ENCODE results near the gene UBAC2. TPM values are rescaled to one million over a fixed set of nuclear protein-coding genes. Genes with fewer than 3 reads are reported as not detected.

UBAC2 gene
- total and polyA plus RNA-seq, 4 donors = 32.9 to 42.3 (median 35.3) TPM

DNA sequence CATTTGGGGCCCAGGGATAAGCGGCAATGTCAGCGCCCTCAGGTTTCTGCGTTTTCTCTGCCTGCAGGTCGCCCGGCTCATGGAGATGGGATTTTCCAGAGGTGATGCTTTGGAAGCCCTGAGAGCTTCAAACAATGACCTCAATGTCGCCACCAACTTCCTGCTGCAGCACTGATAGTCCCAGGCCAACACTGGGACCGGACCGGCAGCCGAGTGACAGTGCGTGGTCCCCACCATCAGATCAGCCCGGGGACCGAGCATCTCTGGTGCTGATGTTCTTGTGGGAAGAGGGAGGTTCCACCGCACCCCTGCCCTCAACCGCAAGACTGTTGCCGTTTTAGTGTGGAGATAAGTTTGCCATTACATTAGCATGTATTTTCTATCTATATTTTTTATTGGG is 184.5 kb downstream of the UBAC2 start:
- no peak overlapping the region for H3K4me3 ChIP-seq (ENCODE audit: low read depth in 1 of 3, low read length in 3 of 3)
- H3K27me3 ChIP-seq (ENCODE audit: control insufficient read depth in 4 of 4, insufficient read depth in 4 of 4, low read length in 3 of 4) = no peaks in the 10 kb centered on the region
- no peaks in the 10 kb centered on the region for H3K4me1 ChIP-seq (ENCODE audit: control insufficient read depth in 4 of 4, insufficient read depth in 4 of 4, low read length in 3 of 4)
- WGBS = 91% methylated on average over 15 of the region's 15 CpGs
- TF ChIP-seq GABPA (IDR thresholded peaks at IDR 0.05 in 1 of 2, conservative IDR thresholded peaks at IDR 0.05 in 1 of 2) = no peak
- TF ChIP-seq SP1 (IDR thresholded peaks at IDR 0.05) = no peak
- TF ChIP-seq EGR1 (IDR thresholded peaks at IDR 0.05; ENCODE audit: low read depth in 2 of 2) = no peak
- no peak for TF ChIP-seq RXRA (IDR thresholded peaks at IDR 0.05)
- TF ChIP-seq JUND (IDR thresholded peaks at IDR 0.05) = no peak
- TF ChIP-seq NR2F2 (IDR thresholded peaks at IDR 0.05) = no peak
- no peak for TF ChIP-seq YY1 (IDR thresholded peaks at IDR 0.05)
- TF ChIP-seq, protein P1, sequence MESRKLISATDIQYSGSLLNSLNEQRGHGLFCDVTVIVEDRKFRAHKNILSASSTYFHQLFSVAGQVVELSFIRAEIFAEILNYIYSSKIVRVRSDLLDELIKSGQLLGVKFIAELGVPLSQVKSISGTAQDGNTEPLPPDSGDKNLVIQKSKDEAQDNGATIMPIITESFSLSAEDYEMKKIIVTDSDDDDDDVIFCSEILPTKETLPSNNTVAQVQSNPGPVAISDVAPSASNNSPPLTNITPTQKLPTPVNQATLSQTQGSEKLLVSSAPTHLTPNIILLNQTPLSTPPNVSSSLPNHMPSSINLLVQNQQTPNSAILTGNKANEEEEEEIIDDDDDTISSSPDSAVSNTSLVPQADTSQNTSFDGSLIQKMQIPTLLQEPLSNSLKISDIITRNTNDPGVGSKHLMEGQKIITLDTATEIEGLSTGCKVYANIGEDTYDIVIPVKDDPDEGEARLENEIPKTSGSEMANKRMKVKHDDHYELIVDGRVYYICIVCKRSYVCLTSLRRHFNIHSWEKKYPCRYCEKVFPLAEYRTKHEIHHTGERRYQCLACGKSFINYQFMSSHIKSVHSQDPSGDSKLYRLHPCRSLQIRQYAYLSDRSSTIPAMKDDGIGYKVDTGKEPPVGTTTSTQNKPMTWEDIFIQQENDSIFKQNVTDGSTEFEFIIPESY (IDR thresholded peaks at IDR 0.05) = no peak
- TF ChIP-seq, protein P2, sequence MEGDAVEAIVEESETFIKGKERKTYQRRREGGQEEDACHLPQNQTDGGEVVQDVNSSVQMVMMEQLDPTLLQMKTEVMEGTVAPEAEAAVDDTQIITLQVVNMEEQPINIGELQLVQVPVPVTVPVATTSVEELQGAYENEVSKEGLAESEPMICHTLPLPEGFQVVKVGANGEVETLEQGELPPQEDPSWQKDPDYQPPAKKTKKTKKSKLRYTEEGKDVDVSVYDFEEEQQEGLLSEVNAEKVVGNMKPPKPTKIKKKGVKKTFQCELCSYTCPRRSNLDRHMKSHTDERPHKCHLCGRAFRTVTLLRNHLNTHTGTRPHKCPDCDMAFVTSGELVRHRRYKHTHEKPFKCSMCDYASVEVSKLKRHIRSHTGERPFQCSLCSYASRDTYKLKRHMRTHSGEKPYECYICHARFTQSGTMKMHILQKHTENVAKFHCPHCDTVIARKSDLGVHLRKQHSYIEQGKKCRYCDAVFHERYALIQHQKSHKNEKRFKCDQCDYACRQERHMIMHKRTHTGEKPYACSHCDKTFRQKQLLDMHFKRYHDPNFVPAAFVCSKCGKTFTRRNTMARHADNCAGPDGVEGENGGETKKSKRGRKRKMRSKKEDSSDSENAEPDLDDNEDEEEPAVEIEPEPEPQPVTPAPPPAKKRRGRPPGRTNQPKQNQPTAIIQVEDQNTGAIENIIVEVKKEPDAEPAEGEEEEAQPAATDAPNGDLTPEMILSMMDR (IDR thresholded peaks at IDR 0.05; ENCODE audit: low read depth, low read length, missing input control) = no peak
- TF ChIP-seq, protein P3, sequence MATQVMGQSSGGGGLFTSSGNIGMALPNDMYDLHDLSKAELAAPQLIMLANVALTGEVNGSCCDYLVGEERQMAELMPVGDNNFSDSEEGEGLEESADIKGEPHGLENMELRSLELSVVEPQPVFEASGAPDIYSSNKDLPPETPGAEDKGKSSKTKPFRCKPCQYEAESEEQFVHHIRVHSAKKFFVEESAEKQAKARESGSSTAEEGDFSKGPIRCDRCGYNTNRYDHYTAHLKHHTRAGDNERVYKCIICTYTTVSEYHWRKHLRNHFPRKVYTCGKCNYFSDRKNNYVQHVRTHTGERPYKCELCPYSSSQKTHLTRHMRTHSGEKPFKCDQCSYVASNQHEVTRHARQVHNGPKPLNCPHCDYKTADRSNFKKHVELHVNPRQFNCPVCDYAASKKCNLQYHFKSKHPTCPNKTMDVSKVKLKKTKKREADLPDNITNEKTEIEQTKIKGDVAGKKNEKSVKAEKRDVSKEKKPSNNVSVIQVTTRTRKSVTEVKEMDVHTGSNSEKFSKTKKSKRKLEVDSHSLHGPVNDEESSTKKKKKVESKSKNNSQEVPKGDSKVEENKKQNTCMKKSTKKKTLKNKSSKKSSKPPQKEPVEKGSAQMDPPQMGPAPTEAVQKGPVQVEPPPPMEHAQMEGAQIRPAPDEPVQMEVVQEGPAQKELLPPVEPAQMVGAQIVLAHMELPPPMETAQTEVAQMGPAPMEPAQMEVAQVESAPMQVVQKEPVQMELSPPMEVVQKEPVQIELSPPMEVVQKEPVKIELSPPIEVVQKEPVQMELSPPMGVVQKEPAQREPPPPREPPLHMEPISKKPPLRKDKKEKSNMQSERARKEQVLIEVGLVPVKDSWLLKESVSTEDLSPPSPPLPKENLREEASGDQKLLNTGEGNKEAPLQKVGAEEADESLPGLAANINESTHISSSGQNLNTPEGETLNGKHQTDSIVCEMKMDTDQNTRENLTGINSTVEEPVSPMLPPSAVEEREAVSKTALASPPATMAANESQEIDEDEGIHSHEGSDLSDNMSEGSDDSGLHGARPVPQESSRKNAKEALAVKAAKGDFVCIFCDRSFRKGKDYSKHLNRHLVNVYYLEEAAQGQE (IDR thresholded peaks at IDR 0.05) = no peak
- H3K9me3 ChIP-seq (ENCODE audit: control insufficient read depth in 4 of 4, low read length in 3 of 4) = no peaks in the 10 kb centered on the region
- DNase-seq (ENCODE audit: low spot score) = peak; percentile 27
- no peak overlapping the region for H3K27ac ChIP-seq (ENCODE audit: low read depth in 1 of 2, low read length in 2 of 2)
- H3K9ac ChIP-seq (ENCODE audit: low read depth in 1 of 2, low read length in 2 of 2) = no peak overlapping the region
- H3K36me3 ChIP-seq (ENCODE audit: control insufficient read depth in 4 of 4, insufficient read depth in 3 of 4, low read depth in 1 of 4, low read length in 3 of 4) = peaks cover 0 to 9% (median 3%) of the 10 kb centered on the region in 4 donors

DNA sequence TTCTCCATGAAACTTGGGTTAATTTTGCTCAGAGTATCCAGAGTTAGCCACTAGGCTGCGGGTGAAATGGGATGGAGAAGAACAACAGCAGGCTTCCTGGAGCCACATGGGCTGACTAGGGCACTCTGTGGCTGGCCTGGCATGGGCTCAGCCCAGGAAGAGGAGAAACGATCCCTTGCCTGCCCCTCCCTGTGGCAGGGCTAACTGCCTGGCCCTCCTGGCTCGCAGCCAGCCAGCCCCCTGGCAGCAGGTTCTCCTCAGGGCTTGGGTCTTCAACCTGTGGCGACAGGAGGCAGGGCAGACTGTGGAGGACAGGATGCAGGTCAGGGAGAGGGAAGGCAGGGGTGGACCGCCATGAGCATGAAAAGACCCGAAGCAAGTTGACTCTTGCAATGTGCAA is 185.3 kb downstream of the UBAC2 start:
- 88% methylated on average over 6 of the region's 6 CpGs for WGBS
- Histone ChIP-seq H3K4me1 (ENCODE audit: control insufficient read depth in 4 of 4, insufficient read depth in 4 of 4, low read length in 3 of 4) (no peaks in the 10 kb centered on the region), H3K36me3 (ENCODE audit: control insufficient read depth in 4 of 4, insufficient read depth in 3 of 4, low read depth in 1 of 4, low read length in 3 of 4) (peaks cover 0 to 7% (median 3%) of the 10 kb centered on the region in 4 donors)
- TF ChIP-seq SP1 (IDR thresholded peaks at IDR 0.05) (no peak), EGR1 (IDR thresholded peaks at IDR 0.05; ENCODE audit: low read depth in 2 of 2) (no peak), RAD21 (IDR thresholded peaks at IDR 0.05) (no peak), FOXA2 (IDR thresholded peaks at IDR 0.05) (no peak), NR2F2 (IDR thresholded peaks at IDR 0.05) (no peak), HNF4G (IDR thresholded peaks at IDR 0.05) (no peak), HNF4A (conservative IDR thresholded peaks at IDR 0.05) (no peak), RXRA (IDR thresholded peaks at IDR 0.05) (no peak), JUND (IDR thresholded peaks at IDR 0.05) (no peak), GABPA (IDR thresholded peaks at IDR 0.05 in 1 of 2, conservative IDR thresholded peaks at IDR 0.05 in 1 of 2) (no peak)
- TF ChIP-seq, protein P1 (IDR thresholded peaks at IDR 0.05) = no peak
- TF ChIP-seq, protein P2 (IDR thresholded peaks at IDR 0.05; ENCODE audit: low read depth, low read length, missing input control) = no peak
- TF ChIP-seq, protein P4, sequence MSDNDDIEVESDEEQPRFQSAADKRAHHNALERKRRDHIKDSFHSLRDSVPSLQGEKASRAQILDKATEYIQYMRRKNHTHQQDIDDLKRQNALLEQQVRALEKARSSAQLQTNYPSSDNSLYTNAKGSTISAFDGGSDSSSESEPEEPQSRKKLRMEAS (IDR thresholded peaks at IDR 0.05) = no peak
- TF ChIP-seq, protein P5, sequence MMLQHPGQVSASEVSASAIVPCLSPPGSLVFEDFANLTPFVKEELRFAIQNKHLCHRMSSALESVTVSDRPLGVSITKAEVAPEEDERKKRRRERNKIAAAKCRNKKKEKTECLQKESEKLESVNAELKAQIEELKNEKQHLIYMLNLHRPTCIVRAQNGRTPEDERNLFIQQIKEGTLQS (IDR thresholded peaks at IDR 0.05) = no peak

More for the DNA sequence above, 185.3 kb downstream of the UBAC2 start:
- Histone ChIP-seq H3K4me3 (ENCODE audit: low read depth in 1 of 3, low read length in 3 of 3) (no peak overlapping the region), H3K27ac (ENCODE audit: low read depth in 1 of 2, low read length in 2 of 2) (no peak overlapping the region), H3K9ac (ENCODE audit: low read depth in 1 of 2, low read length in 2 of 2) (no peak overlapping the region), H3K9me3 (ENCODE audit: control insufficient read depth in 4 of 4, low read length in 3 of 4) (no peaks in the 10 kb centered on the region), H3K27me3 (ENCODE audit: control insufficient read depth in 4 of 4, insufficient read depth in 4 of 4, low read length in 3 of 4) (no peaks in the 10 kb centered on the region)
- no peak for DNase-seq (ENCODE audit: low spot score)
